ENCODE data around the gene NUDT22. TPM values are rescaled to one million over a fixed set of nuclear protein-coding genes. Genes with fewer than 3 reads are reported as not detected.
A peak's percentile ranks its signal among the peaks of the same experiment; 100 is the strongest.

The NUDT22 gene
- total RNA-seq, 1 experiment from 2014 or later: 72.4 TPM

GRCh38 chr11:64237484-64237951 is 11.4 kb downstream of the NUDT22 start:
- no TSS peak for BruUV-seq (replicated peaks)
- no peak for DNase-seq (ENCODE audit: low spot score)
- TF ChIP-seq, protein P1, sequence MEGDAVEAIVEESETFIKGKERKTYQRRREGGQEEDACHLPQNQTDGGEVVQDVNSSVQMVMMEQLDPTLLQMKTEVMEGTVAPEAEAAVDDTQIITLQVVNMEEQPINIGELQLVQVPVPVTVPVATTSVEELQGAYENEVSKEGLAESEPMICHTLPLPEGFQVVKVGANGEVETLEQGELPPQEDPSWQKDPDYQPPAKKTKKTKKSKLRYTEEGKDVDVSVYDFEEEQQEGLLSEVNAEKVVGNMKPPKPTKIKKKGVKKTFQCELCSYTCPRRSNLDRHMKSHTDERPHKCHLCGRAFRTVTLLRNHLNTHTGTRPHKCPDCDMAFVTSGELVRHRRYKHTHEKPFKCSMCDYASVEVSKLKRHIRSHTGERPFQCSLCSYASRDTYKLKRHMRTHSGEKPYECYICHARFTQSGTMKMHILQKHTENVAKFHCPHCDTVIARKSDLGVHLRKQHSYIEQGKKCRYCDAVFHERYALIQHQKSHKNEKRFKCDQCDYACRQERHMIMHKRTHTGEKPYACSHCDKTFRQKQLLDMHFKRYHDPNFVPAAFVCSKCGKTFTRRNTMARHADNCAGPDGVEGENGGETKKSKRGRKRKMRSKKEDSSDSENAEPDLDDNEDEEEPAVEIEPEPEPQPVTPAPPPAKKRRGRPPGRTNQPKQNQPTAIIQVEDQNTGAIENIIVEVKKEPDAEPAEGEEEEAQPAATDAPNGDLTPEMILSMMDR (conservative IDR thresholded peaks at IDR 0.05; ENCODE audit: low read depth, low read length): no peak
- no peak for TF ChIP-seq EZH2 (IDR thresholded peaks at IDR 0.05; ENCODE audit: borderline replicate concordance, low read depth, low read length, poor library complexity, severe bottlenecking)
- Histone ChIP-seq H3K9me3 (ENCODE audit: low read depth, low read length, poor library complexity, severe bottlenecking) (no peaks in the 10 kb centered on the region), H3K27me3 (replicated peaks; ENCODE audit: insufficient read depth, low read depth, low read length, poor library complexity) (no peaks in the 10 kb centered on the region), H3K27ac (ENCODE audit: low read depth, low read length, poor library complexity, severe bottlenecking) (no peak overlapping the region), H3K36me3 (ENCODE audit: insufficient read depth, low read length, poor library complexity, severe bottlenecking) (peaks cover 16% of the 10 kb centered on the region), H3K4me1 (ENCODE audit: insufficient read depth, low read length, poor library complexity, severe bottlenecking) (peaks cover 11% of the 10 kb centered on the region), H3K4me3 (ENCODE audit: low read depth, low read length, poor library complexity, severe bottlenecking) (no peak overlapping the region)
- ChIA-PET CTCF (interaction anchor here (1.7 kb wide), 1 partner anchor 33 kb away, joined by 5 read pairs; no protein-coding TSS in a partner anchor), POLR2A (ENCODE audit: low non-redundant PET) (interaction anchor here (0.5 to 0.6 kb wide), 2 partner anchors 260 to 394 kb away, joined by 3 to 4 read pairs; no protein-coding TSS in a partner anchor)
- intact Hi-C loops (cut with micrococcal nuclease; ENCODE audit: unreplicated experiment): no loop called here

DNA sequence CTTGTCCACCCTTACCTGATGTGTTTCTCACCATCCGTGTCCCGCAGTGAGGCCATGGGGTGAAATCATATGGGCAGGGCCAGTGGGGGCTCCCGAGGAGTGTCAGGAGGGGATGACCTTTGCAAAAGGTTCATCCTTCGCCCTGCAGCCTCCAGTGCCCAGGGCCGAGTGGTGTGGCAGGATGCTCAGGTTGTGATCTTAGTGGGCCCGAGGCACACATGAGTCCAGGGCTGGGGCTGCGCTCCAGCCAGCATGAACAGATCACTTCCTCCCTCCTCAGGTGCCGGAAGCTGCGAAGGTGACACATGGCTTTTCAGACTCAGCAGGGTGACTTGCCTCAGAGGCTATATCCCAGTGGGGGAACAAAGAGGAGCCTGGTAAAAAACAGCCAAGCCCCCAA is 12.0 kb downstream of the NUDT22 start:
- DNase-seq (ENCODE audit: low spot score): no peak
- no peak overlapping the region for H3K27ac ChIP-seq (ENCODE audit: low read depth, low read length, poor library complexity, severe bottlenecking)
- TF ChIP-seq, protein P1 (conservative IDR thresholded peaks at IDR 0.05; ENCODE audit: low read depth, low read length): no peak
- TF ChIP-seq EZH2 (IDR thresholded peaks at IDR 0.05; ENCODE audit: borderline replicate concordance, low read depth, low read length, poor library complexity, severe bottlenecking): no peak
- ChIA-PET CTCF (interaction anchor here (1.7 kb wide), 1 partner anchor 34 kb away, joined by 5 read pairs; no protein-coding TSS in a partner anchor), POLR2A (ENCODE audit: low non-redundant PET) (no interaction called here)
- BruUV-seq (replicated peaks): no TSS peak
- no peak overlapping the region for H3K4me3 ChIP-seq (ENCODE audit: low read depth, low read length, poor library complexity, severe bottlenecking)
- intact Hi-C loops (cut with micrococcal nuclease; ENCODE audit: unreplicated experiment): no loop called here
- H3K27me3 ChIP-seq (replicated peaks; ENCODE audit: insufficient read depth, low read depth, low read length, poor library complexity): no peaks in the 10 kb centered on the region
- H3K4me1 ChIP-seq (ENCODE audit: insufficient read depth, low read length, poor library complexity, severe bottlenecking): peaks cover 11% of the 10 kb centered on the region
- no peaks in the 10 kb centered on the region for H3K9me3 ChIP-seq (ENCODE audit: low read depth, low read length, poor library complexity, severe bottlenecking)
- H3K36me3 ChIP-seq (ENCODE audit: insufficient read depth, low read length, poor library complexity, severe bottlenecking): peaks cover 16% of the 10 kb centered on the region

DNA sequence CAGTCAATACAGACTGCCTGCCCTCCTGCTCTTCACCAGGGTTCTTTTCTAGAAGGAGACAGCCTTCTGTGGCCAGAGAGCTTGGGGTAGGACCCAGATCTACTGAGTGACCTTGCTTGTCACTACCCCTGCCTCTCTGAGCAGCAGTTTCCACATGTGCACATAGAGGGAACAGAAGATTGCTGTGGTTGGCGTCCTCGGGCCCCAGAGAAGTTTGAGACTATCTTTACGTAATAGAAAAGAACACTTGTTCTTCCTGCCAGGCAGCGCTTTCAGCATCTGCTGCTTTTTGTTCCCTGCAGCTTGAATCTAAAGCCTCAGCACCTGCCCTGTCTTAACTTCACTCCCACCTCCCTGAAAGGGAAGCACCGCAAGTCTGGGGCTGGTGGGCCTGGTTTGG is 12.9 kb downstream of the NUDT22 start:
- Histone ChIP-seq H3K36me3 (ENCODE audit: insufficient read depth, low read length, poor library complexity, severe bottlenecking) (peaks cover 24% of the 10 kb centered on the region), H3K27me3 (replicated peaks; ENCODE audit: insufficient read depth, low read depth, low read length, poor library complexity) (no peaks in the 10 kb centered on the region), H3K27ac (ENCODE audit: low read depth, low read length, poor library complexity, severe bottlenecking) (peak overlapping the region; percentile 13), H3K9me3 (ENCODE audit: low read depth, low read length, poor library complexity, severe bottlenecking) (no peaks in the 10 kb centered on the region), H3K4me1 (ENCODE audit: insufficient read depth, low read length, poor library complexity, severe bottlenecking) (peaks cover 10% of the 10 kb centered on the region), H3K4me3 (ENCODE audit: low read depth, low read length, poor library complexity, severe bottlenecking) (no peak overlapping the region)
- no TSS peak for BruUV-seq (replicated peaks)
- TF ChIP-seq EZH2 (IDR thresholded peaks at IDR 0.05; ENCODE audit: borderline replicate concordance, low read depth, low read length, poor library complexity, severe bottlenecking): no peak
- TF ChIP-seq, protein P1 (conservative IDR thresholded peaks at IDR 0.05; ENCODE audit: low read depth, low read length): no peak
- intact Hi-C loops (cut with micrococcal nuclease; ENCODE audit: unreplicated experiment): no loop called here
- CTCF ChIA-PET: no interaction called here
- POLR2A ChIA-PET (ENCODE audit: low non-redundant PET): no interaction called here
- no peak for DNase-seq (ENCODE audit: low spot score)

All from A673 (cell line).